ENCODE measurements around the gene SNAPC1.
"Not testable (repeated sequence)": the region's sequence is repeated elsewhere in the genome, so short reads cannot be mapped to it uniquely, and the experiment has no call there.

The SNAPC1 gene

DNA sequence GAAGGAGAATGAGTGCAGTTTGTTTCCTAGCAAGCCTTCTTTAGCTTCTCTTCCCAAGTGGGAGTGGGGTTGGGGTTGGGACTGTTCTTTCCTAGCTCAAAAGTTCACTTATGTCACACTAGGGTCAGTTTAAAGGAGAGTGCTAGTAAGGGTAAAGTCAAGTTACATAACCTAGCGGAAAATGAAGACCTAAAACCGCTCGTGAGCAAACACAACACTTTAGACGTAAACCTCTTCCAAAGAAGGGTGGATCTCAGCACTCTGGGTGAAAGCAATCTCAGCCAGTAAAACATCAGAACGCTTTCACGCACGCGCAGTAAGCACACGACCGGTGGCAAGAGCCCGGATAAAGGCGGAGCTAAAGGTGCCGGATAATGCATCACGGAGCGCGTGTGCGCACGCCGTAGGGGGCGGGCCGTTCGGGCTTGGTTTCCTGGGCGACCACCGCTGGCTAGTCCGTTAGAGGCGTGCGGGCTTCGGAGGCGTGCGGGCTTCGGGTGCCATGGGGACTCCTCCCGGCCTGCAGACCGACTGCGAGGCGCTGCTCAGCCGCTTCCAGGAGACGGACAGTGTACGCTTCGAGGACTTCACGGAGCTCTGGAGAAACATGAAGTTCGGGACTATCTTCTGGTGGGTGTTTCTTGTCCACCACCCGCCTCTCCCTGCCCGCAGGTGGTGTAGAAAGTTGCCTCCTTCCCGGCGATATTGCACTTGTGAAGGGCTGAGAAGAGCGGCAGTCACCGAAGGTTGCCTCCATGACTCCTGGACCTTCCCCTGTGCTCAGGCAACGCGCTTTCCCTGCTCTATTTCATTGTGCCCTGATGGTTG lies at the start of gene SNAPC1:
Gene SNAPC1 (plus strand): TSS at position 462 of the 828 bp plus-strand sequence. CDS start 41 bp downstream, at position 503.
- DNase-seq, result peak; percentile 97

- no peak for DNase-seq
These were observed 48.3 kb upstream of the SNAPC1 start for GRCh38 chr14:61713724-61714437.

DNA sequence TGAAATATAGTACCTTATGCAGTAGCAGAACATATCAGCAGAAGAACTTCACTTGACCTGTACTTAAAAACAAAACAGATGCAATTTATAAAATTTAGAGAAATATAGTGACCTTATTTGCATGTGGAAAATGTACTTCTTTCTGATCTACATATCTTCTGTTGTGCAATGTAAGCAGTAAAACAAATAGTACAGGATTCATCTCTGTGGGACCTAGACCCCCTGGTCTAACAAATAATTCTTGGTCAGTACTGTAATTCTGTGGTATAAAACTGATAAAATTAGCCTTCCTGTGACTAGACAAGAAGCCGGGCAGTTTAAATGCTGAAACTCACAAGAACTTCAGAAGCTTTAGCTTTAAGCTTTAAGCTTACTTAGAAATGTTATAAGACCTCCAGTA lies 45.3 kb upstream of the SNAPC1 start:
- DNase-seq, result no peak

- DNase-seq, result no peak
These were observed 44.2 kb upstream of the SNAPC1 start for GRCh38 chr14:61718039-61718438.

DNA sequence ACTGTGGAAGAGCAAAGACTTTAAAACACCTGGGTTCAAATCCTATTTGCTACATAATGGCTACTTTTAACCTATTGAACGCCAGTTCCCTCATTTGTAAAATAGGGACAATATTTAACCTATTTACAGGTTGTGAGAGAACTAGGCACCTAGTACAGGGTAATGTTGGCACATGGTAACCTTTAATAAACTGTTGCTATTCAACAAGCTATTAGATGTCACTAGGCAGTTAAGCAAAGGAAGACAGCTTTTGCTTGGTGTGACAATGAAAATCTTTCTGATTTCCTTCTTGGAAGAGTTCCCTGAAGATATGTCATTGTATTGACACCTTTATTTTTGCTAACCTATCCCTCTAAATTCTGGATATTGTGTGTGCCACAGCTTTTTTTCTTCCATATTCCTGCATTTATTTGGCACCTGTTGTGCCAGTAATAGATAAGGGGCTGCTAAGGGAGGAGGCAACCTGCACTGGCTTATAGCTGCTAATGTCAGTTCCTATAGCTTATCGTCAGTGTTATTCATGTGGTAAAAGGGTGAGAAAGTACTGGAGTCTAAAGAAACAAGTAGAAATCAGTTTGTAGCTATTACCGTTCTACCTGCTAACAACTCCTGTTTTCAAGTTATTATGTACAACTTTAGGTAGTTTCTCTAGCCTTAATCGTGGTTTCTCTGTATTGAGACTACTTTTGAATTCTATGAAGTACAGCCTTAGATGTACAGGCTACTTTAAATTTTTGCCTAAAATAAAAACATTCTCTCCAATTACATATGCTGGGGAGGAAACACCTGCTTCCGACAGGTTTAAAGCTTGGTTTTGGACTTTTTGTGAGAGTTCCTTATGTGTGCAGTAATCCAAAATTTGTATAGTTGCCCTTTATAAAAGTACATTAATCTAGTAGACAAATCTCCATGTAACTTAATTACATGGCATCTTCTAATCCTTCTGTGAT lies 42.6 kb upstream of the SNAPC1 start:
- no peak for DNase-seq

- DNase-seq, result no peak
These were observed 41.9 kb upstream of the SNAPC1 start for GRCh38 chr14:61720294-61720661.

- no peak for DNase-seq
These were observed 41.5 kb upstream of the SNAPC1 start for GRCh38 chr14:61720741-61721140.

DNA sequence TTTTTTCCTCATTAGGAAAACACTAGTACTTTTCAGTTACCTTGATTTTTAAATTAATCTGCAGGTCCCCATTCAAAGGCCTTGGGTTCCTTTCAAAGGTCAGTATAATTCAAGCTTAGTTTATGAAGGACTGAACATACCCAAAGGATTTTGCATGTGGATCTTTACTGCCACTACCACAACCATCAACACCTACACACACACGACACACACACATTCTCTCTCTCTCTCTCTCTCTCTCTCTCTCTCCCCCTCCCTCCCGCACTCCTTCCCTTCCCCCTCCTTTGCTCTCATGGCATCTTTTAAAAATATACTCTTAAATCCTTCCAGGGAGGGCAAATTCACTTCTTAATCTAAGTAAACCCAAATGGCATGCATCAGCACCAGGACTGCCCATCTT lies 38.1 kb upstream of the SNAPC1 start:
- no peak for DNase-seq

DNA sequence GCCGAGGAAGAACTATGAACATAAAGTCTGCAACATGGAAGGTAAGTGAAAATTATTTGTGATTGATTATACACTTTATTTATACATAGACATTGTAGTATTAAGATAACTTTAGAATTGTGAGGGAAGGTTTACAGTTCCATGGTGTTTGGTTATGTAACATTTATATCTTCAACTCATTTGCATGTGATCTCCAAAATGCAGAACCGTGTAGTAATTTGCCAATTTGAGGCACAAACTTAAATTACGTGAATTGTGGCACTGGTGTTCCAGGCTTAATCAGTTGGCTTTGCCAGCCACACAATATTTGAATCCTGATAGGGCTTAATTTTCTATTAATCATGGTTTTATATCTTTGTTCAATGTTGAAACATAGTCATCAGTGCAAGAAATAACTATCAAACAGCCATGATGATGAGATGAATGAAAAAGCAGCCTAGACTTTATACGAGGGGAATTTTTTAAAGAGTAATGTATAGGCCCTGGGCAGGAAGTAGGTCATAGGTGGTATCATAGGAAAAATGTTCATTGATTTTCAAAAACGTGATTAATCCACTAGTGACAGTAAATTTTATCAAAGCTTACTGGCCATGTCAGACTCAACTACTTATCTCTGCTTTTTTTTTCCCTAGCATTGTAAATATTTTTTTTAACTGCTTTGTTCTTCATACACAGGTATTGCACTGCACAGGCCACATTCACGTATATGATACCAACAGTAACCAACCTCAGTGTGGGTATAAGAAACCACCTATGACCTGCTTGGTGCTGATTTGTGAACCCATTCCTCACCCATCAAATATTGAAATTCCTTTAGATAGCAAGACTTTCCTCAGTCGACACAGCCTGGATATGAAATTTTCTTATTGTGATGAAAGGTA lies 35.2 kb upstream of the SNAPC1 start:
- DNase-seq, result no peak

DNA sequence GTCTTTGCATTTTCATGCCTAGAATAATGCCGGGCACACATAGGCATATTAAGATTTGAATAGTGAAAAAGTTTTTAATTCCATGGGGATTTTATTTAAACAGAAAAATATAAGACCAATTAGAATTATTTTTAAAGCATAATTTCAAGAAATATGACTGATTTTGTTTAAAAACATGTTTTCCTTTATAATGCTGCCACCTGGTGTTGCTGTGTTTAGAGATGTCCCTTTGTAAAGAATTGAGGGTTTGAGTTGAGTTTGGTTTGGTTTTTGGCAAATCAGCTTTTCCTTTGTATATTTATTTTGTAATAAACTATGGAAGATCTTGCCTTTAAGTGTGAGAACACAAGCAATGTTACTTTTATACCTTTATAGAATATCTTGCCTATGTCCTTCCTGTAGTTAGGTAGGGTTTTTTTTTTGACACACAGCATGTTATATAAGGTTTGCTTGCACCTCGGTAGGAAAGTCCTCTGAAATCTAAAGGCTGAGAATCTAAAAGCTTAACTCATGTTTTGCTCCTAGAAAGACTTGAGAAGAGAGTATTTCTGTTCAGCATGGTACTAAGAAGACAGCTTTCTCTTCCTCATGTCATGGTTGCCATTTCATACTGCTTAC lies 31.4 kb upstream of the SNAPC1 start:
- DNase-seq, result no peak

DNA sequence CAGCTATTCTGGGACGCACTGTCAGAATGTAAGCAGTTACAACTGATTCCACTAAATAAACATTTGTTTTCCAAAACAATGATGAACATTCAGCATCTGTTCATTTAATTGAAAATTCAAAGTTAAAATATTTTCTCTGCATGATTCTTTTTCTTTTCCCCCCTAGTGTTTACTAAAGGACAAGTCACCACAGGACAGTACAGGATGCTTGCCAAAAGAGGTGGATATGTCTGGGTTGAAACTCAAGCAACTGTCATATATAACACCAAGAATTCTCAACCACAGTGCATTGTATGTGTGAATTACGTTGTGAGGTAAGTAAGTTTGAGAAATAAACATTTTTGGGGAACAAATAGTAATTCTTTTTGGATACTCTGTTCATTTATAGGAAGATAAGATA lies 28.2 kb upstream of the SNAPC1 start:
- DNase-seq, result no peak

DNA sequence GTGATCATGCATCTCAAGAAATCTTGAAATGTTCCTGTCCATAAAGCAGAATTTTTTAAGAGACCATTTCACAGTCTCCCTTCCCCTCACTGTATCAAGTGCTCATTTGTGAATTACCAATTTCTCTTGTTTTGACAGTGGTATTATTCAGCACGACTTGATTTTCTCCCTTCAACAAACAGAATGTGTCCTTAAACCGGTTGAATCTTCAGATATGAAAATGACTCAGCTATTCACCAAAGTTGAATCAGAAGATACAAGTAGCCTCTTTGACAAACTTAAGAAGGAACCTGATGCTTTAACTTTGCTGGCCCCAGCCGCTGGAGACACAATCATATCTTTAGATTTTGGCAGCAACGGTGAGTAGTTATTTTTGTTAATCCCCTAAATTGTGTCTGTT lies 25.5 kb upstream of the SNAPC1 start:
- DNase-seq, result no peak

DNA sequence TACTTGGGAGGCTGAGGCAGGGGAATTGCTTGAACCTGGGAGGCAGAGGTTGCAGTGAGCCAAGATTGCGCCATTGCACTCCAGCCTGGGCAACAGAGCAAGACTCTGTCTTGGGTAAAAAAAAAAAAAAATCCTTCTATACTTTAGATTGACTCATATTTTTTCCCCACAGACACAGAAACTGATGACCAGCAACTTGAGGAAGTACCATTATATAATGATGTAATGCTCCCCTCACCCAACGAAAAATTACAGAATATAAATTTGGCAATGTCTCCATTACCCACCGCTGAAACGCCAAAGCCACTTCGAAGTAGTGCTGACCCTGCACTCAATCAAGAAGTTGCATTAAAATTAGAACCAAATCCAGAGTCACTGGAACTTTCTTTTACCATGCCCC lies 24.3 kb upstream of the SNAPC1 start:
- no peak for DNase-seq

GRCh38 chr14:61739133-61739532 lies 23.1 kb upstream of the SNAPC1 start:
- DNase-seq, result no peak

DNA sequence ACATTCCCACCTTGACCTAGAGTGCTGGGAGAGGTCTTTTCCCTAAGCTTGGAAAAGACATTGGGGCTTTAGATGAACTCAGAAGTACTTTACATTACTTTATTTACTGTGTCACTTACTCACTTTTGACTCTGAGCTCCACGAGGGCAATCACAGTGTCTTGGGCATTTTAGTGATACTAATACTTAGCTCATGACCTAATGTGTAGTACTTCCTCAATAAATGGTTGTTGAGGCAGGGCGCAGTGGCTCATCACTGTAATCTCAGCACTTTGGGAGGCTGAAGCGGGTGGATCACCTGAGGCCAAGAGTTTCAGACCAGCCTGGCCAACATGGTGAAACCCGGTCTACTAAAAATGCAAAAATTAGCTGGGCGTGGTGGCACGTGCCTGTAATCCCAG lies 19.8 kb upstream of the SNAPC1 start:
- DNase-seq, result no peak

GRCh38 chr14:61744238-61744637 lies 18.0 kb upstream of the SNAPC1 start:
- DNase-seq, result no peak

- not testable (repeated sequence) for DNase-seq
These were observed 15.9 kb upstream of the SNAPC1 start for GRCh38 chr14:61746346-61746745.

DNA sequence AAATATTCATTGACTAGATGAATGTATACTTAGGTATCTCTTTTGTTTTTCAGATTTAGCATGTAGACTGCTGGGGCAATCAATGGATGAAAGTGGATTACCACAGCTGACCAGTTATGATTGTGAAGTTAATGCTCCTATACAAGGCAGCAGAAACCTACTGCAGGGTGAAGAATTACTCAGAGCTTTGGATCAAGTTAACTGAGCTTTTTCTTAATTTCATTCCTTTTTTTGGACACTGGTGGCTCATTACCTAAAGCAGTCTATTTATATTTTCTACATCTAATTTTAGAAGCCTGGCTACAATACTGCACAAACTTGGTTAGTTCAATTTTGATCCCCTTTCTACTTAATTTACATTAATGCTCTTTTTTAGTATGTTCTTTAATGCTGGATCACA lies 15.3 kb upstream of the SNAPC1 start:
- no peak for DNase-seq

- DNase-seq, result no peak
These were observed 14.9 kb upstream of the SNAPC1 start for GRCh38 chr14:61747342-61747741.

GRCh38 chr14:61749264-61749663 lies 13.0 kb upstream of the SNAPC1 start:
- no peak for DNase-seq

- no peak for DNase-seq
These were observed 12.4 kb upstream of the SNAPC1 start for GRCh38 chr14:61749867-61750266.
